WTC11 (cell line): ENCODE measurements around the gene RANBP3. TPM values are rescaled to one million over a fixed set of nuclear protein-coding genes. Genes with fewer than 3 reads are reported as not detected.

ENCODE experiments used
- ATAC-seq: fragments of 200-7000 bp; cut with Tn5 transposase; 2 replicates; pipeline ENCODE4 v1.10.0; 2021; ENCODE audit warnings: mild to moderate bottlenecking, moderate library complexity
- CTCF ChIA-PET: fragments of 300-600 bp; sonication (Branson Sonifier 250); formaldehyde crosslinking; loops from one replicate; lab custom pipeline; 2021; ENCODE audit warnings: antibody characterized with exemption; lab: Charles Lee
- POLR2A ChIA-PET: fragments of 350-600 bp; sonication (Branson Sonifier 250); formaldehyde crosslinking; loops from one replicate; lab custom pipeline; 2021; ENCODE audit warnings: antibody characterized with exemption; lab: Charles Lee
- DNase-seq: peaks from one replicate; pipeline ENCODE4 v3.0.0; 2021; ENCODE audit warnings: low spot score
- H3K27ac Mint-ChIP-seq: 2 replicates; pipeline ENCODE4 v1.8.0; 2021; ENCODE audit warnings: mixed read lengths
- H3K27me3 Mint-ChIP-seq: 2 replicates; pipeline ENCODE4 v1.8.0; 2021; ENCODE audit warnings: low read depth, mild to moderate bottlenecking, moderate library complexity, mixed read lengths
- H3K36me3 Mint-ChIP-seq: 2 replicates; pipeline ENCODE4 v1.8.0; 2021; ENCODE audit warnings: mixed read lengths
- H3K4me1 Mint-ChIP-seq: 2 replicates; pipeline ENCODE4 v1.8.0; 2022; ENCODE audit warnings: mixed read lengths
- H3K4me3 Mint-ChIP-seq: 2 replicates; pipeline ENCODE4 v1.8.0; 2021; ENCODE audit warnings: mild to moderate bottlenecking, moderate library complexity, mixed read lengths
- H3K9me3 Mint-ChIP-seq: 2 replicates; pipeline ENCODE4 v1.8.0; 2021; ENCODE audit warnings: mixed read lengths
- AFF4 ChIP-seq: sonication (generic); formaldehyde crosslinking; IDR thresholded peaks from 2 replicates; pipeline ENCODE4 v1.8.1; 2023; ENCODE audit warnings: mild to moderate bottlenecking, missing genetic modification reagents, borderline replicate concordance
- AR ChIP-seq: fragments of 250-450 bp; sonication (Bioruptor Pico); IDR thresholded peaks from 2 replicates; pipeline ENCODE4 v1.9.0; 2021; ENCODE audit warnings: mild to moderate bottlenecking
- ATF2 ChIP-seq: sonication (generic); formaldehyde crosslinking; IDR thresholded peaks from 2 replicates; pipeline ENCODE4 v1.8.1; 2022; ENCODE audit warnings: low read depth, missing genetic modification reagents, borderline replicate concordance
- ATF3 ChIP-seq: sonication (generic); formaldehyde crosslinking; conservative IDR thresholded peaks from 2 replicates; pipeline ENCODE4 v1.8.1; 2022; ENCODE audit warnings: mild to moderate bottlenecking, missing genetic modification reagents
- CREB1 ChIP-seq: sonication (generic); formaldehyde crosslinking; IDR thresholded peaks from 2 replicates; pipeline ENCODE4 v1.8.0; 2023; ENCODE audit warnings: mild to moderate bottlenecking, missing genetic modification reagents
- E2F1 ChIP-seq: sonication (generic); formaldehyde crosslinking; IDR thresholded peaks from 2 replicates; pipeline ENCODE4 v1.8.0; 2022; ENCODE audit warnings: mild to moderate bottlenecking, missing genetic modification reagents
- E2F5 ChIP-seq: sonication (generic); formaldehyde crosslinking; IDR thresholded peaks from 2 replicates; pipeline ENCODE4 v1.8.1; 2022; ENCODE audit warnings: mild to moderate bottlenecking, moderate library complexity, missing genetic modification reagents
- ELF4 ChIP-seq: sonication (generic); formaldehyde crosslinking; IDR thresholded peaks from 2 replicates; pipeline ENCODE4 v1.8.1; 2022; ENCODE audit warnings: low read depth, mild to moderate bottlenecking, moderate library complexity, missing genetic modification reagents
- GRHL2 ChIP-seq: fragments of 250-450 bp; sonication (Bioruptor Pico); IDR thresholded peaks from 2 replicates; pipeline ENCODE4 v1.8.0; 2022; ENCODE audit warnings: mild to moderate bottlenecking, moderate library complexity; ENCODE audit not compliant: insufficient replicate concordance, severe bottlenecking
- IRF1 ChIP-seq: sonication (generic); formaldehyde crosslinking; IDR thresholded peaks from 2 replicates; pipeline ENCODE4 v1.8.0; 2023; ENCODE audit warnings: missing genetic modification reagents
- JAZF1 ChIP-seq: fragments of 250-450 bp; sonication (Bioruptor Pico); IDR thresholded peaks from 2 replicates; pipeline ENCODE4 v1.9.0; 2021; ENCODE audit warnings: moderate library complexity, mild to moderate bottlenecking, inconsistent platforms
- MYBL2 ChIP-seq: sonication (generic); formaldehyde crosslinking; IDR thresholded peaks from 2 replicates; pipeline ENCODE4 v1.8.1; 2023; ENCODE audit warnings: mild to moderate bottlenecking, moderate library complexity, missing genetic modification reagents
- NFATC4 ChIP-seq: fragments of 250-450 bp; sonication (Bioruptor Pico); IDR thresholded peaks from 2 replicates; pipeline ENCODE4 v1.9.0; 2021; ENCODE audit warnings: mild to moderate bottlenecking
- NR1H2 ChIP-seq: sonication (generic); formaldehyde crosslinking; IDR thresholded peaks from 2 replicates; pipeline ENCODE4 v1.9.0; 2021; ENCODE audit warnings: mild to moderate bottlenecking, moderate library complexity, missing genetic modification reagents
- PRRX2 ChIP-seq: fragments of 250-450 bp; sonication (Bioruptor Pico); IDR thresholded peaks from 2 replicates; pipeline ENCODE4 v1.8.0; 2021; ENCODE audit warnings: mild to moderate bottlenecking
- ZBTB21 ChIP-seq: sonication (generic); formaldehyde crosslinking; IDR thresholded peaks from 2 replicates; pipeline ENCODE4 v1.8.1; 2023; ENCODE audit warnings: mild to moderate bottlenecking, missing genetic modification reagents, borderline replicate concordance
- ZNF219 ChIP-seq: sonication (generic); formaldehyde crosslinking; IDR thresholded peaks from 2 replicates; pipeline ENCODE4 v1.8.0; 2023; ENCODE audit warnings: missing genetic modification reagents, mild to moderate bottlenecking, borderline replicate concordance
- ZNF263 ChIP-seq: sonication (generic); formaldehyde crosslinking; IDR thresholded peaks from 2 replicates; pipeline ENCODE4 v1.8.1; 2022; ENCODE audit warnings: low read depth, mild to moderate bottlenecking, moderate library complexity, missing genetic modification reagents
- ZNF425 ChIP-seq: fragments of 250-450 bp; sonication (Bioruptor Pico); conservative IDR thresholded peaks from 2 replicates; pipeline ENCODE4 v1.9.0; 2021; ENCODE audit warnings: mild to moderate bottlenecking
- total RNA-seq: library from RNA; stranded (reverse); gene quantifications from 3 replicates; pipeline ENCODE4 v1.2.3, GENCODE V29; 2021

Gene RANBP3
- total RNA-seq, 1 experiment from 2014 or later: 76.3 TPM

- H3K27ac Mint-ChIP-seq: no peak overlapping the region
- no peak overlapping the region for H3K4me3 Mint-ChIP-seq
- CTCF ChIA-PET: no interaction called here
- no peak for DNase-seq
- no peak for ATAC-seq
- TF ChIP-seq GRHL2 (CRISPR knock-in tag) (no peak), ZBTB21 (CRISPR knock-in tag) (no peak), JAZF1 (no peak), CREB1 (no peak), ATF3 (CRISPR knock-in tag) (no peak), AR (CRISPR knock-in tag) (no peak), ATF2 (CRISPR knock-in tag) (no peak), E2F1 (CRISPR knock-in tag) (no peak), AFF4 (no peak), IRF1 (CRISPR knock-in tag) (no peak), E2F5 (CRISPR knock-in tag) (no peak), NR1H2 (CRISPR knock-in tag) (no peak), PRRX2 (CRISPR knock-in tag) (no peak), MYBL2 (CRISPR knock-in tag) (no peak), ZNF425 (CRISPR knock-in tag) (no peak), NFATC4 (CRISPR knock-in tag) (no peak), ZNF219 (CRISPR knock-in tag) (no peak), ELF4 (no peak), ZNF263 (CRISPR knock-in tag) (no peak)
- POLR2A ChIA-PET: no interaction called here
- no peaks in the 10 kb centered on the region for H3K36me3 Mint-ChIP-seq
- no peaks in the 10 kb centered on the region for H3K9me3 Mint-ChIP-seq
- no peaks in the 10 kb centered on the region for H3K4me1 Mint-ChIP-seq
- H3K27me3 Mint-ChIP-seq: peaks cover 2% of the 10 kb centered on the region; the same call in 1 of the 2 replicates
Measured at GRCh38 chr19:5867201-5868136, 110.5 kb downstream of the RANBP3 start.
